Measurements from ENCODE around the gene STAG1.

DNA sequence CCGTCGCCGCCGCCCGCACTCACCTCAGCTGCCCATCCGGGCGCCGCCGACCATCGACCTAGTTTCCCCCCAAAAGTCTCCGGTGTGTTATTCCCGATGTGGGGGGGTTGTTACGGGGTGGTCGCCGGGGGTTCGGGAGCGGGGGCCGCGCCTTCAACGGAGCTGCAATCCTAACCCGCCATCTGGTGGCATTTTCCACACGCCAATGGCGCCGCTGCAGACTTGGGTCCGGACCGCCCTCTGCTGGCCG lies at the start of gene STAG1:
- TF ChIP-seq, protein P1, sequence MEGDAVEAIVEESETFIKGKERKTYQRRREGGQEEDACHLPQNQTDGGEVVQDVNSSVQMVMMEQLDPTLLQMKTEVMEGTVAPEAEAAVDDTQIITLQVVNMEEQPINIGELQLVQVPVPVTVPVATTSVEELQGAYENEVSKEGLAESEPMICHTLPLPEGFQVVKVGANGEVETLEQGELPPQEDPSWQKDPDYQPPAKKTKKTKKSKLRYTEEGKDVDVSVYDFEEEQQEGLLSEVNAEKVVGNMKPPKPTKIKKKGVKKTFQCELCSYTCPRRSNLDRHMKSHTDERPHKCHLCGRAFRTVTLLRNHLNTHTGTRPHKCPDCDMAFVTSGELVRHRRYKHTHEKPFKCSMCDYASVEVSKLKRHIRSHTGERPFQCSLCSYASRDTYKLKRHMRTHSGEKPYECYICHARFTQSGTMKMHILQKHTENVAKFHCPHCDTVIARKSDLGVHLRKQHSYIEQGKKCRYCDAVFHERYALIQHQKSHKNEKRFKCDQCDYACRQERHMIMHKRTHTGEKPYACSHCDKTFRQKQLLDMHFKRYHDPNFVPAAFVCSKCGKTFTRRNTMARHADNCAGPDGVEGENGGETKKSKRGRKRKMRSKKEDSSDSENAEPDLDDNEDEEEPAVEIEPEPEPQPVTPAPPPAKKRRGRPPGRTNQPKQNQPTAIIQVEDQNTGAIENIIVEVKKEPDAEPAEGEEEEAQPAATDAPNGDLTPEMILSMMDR (IDR thresholded peaks at IDR 0.05), result peak; percentile 99
- TF ChIP-seq, protein P2, sequence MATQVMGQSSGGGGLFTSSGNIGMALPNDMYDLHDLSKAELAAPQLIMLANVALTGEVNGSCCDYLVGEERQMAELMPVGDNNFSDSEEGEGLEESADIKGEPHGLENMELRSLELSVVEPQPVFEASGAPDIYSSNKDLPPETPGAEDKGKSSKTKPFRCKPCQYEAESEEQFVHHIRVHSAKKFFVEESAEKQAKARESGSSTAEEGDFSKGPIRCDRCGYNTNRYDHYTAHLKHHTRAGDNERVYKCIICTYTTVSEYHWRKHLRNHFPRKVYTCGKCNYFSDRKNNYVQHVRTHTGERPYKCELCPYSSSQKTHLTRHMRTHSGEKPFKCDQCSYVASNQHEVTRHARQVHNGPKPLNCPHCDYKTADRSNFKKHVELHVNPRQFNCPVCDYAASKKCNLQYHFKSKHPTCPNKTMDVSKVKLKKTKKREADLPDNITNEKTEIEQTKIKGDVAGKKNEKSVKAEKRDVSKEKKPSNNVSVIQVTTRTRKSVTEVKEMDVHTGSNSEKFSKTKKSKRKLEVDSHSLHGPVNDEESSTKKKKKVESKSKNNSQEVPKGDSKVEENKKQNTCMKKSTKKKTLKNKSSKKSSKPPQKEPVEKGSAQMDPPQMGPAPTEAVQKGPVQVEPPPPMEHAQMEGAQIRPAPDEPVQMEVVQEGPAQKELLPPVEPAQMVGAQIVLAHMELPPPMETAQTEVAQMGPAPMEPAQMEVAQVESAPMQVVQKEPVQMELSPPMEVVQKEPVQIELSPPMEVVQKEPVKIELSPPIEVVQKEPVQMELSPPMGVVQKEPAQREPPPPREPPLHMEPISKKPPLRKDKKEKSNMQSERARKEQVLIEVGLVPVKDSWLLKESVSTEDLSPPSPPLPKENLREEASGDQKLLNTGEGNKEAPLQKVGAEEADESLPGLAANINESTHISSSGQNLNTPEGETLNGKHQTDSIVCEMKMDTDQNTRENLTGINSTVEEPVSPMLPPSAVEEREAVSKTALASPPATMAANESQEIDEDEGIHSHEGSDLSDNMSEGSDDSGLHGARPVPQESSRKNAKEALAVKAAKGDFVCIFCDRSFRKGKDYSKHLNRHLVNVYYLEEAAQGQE (IDR thresholded peaks at IDR 0.05; ENCODE audit: insufficient read depth in 1 of 2, low read depth in 2 of 2, low read length in 1 of 2), result no peak

Measured in Panc1 (cell line).